Activated effector memory CD4-positive, alpha-beta T cell treated with anti-CD3 and anti-CD28 coated beads, Interleukin-2, amount 50 U/mL, for 16 hours (primary cell): ENCODE measurements around the gene KAT2B.

Source experiments
- DNase-seq: peaks from one replicate; pipeline ENCODE4 v3.0.0-alpha.2; 2020

KAT2B gene

GRCh38 chr3:20154078-20154477 is 113.8 kb downstream of the KAT2B start:
- no peak for DNase-seq

GRCh38 chr3:20154928-20155327 is 114.7 kb downstream of the KAT2B start:
- no peak for DNase-seq

- DNase-seq: no peak
Measured at GRCh38 chr3:20160230-20160629, 120.0 kb downstream of the KAT2B start.

- DNase-seq: no peak
Measured at GRCh38 chr3:20161714-20162113, 121.5 kb downstream of the KAT2B start.

- no peak for DNase-seq
Measured at GRCh38 chr3:20173844-20174410, 133.7 kb downstream of the KAT2B start.

GRCh38 chr3:20181276-20181675 is 141.0 kb downstream of the KAT2B start:
- DNase-seq: no peak

GRCh38 chr3:20182206-20182605 is 142.0 kb downstream of the KAT2B start:
- no peak for DNase-seq

- peak; percentile 65 for DNase-seq
Measured at GRCh38 chr3:20185331-20185678, 145.1 kb downstream of the KAT2B start.

- peak; percentile 100 for DNase-seq
Measured at GRCh38 chr3:20185679-20186599, 145.7 kb downstream of the KAT2B start, which contains the start of gene SGO1. Gene SGO1, minus strand, starts transcription at chr3:20186206. Its CDS starts 2,179 bp downstream, at chr3:20184027.

- no peak for DNase-seq
Measured at GRCh38 chr3:20186600-20187004, 146.4 kb downstream of the KAT2B start.

- no peak for DNase-seq
Measured at GRCh38 chr3:20190991-20191390, 150.7 kb downstream of the KAT2B start.

GRCh38 chr3:20194793-20195460 is 154.7 kb downstream of the KAT2B start:
- DNase-seq: no peak

GRCh38 chr3:20197775-20198174 is 157.5 kb downstream of the KAT2B start:
- no peak for DNase-seq

- no peak for DNase-seq
Measured at GRCh38 chr3:20201143-20201542, 160.9 kb downstream of the KAT2B start.
